Immature natural killer cell (primary cell): ENCODE measurements around the gene SELENOK. TPM values are rescaled to one million over a fixed set of nuclear protein-coding genes. Genes with fewer than 3 reads are reported as not detected.

Experiments used
- DNase-seq, 3 donors: peaks; one replicate each; pipeline ENCODE4 v3.0.0; 2022; ENCODE audit warnings: mixed read lengths in 1 of 3
- H3K27ac Mint-ChIP-seq, 6 donors: one replicate each; pipeline ENCODE4 v1.8.0; 2020; ENCODE audit warnings: mixed read lengths in 6 of 6, mild to moderate bottlenecking in 5 of 6, inconsistent platforms in 4 of 6, moderate library complexity in 3 of 6
- H3K27me3 Mint-ChIP-seq, 3 donors: one replicate each; pipeline ENCODE4 v1.8.0; 2020 to 2021; ENCODE audit warnings: low read depth in 3 of 3, mild to moderate bottlenecking in 3 of 3, mixed read lengths in 3 of 3, moderate library complexity in 3 of 3, inconsistent platforms in 1 of 3
- H3K36me3 Mint-ChIP-seq, 3 donors: one replicate each; pipeline ENCODE4 v1.8.0; 2020; ENCODE audit warnings: mixed read lengths in 3 of 3, inconsistent platforms in 2 of 3, mild to moderate bottlenecking in 2 of 3
- H3K4me1 Mint-ChIP-seq, 2 donors: one replicate each; pipeline ENCODE4 v1.8.0; 2020; ENCODE audit warnings: inconsistent platforms in 2 of 2, mild to moderate bottlenecking in 2 of 2, mixed read lengths in 2 of 2, moderate library complexity in 1 of 2
- H3K4me3 Mint-ChIP-seq, 5 donors: one replicate each; pipeline ENCODE4 v1.8.0; 2020; ENCODE audit warnings: mild to moderate bottlenecking in 5 of 5, mixed read lengths in 5 of 5, inconsistent platforms in 3 of 5, moderate library complexity in 3 of 5
- H3K9me3 Mint-ChIP-seq, 6 donors: one replicate each; pipeline ENCODE4 v1.8.0; 2020; ENCODE audit warnings: mild to moderate bottlenecking in 6 of 6, mixed read lengths in 6 of 6, inconsistent platforms in 4 of 6, moderate library complexity in 3 of 6
- polyA plus RNA-seq, 3 donors: library from polyadenylated mRNA; unstranded; fragments of 300-500 nt; fragmentation: Illumina TruSeq; gene quantifications; one replicate each; pipeline ENCODE4 v1.2.3, GENCODE V29; 2021

SELENOK gene
- polyA plus RNA-seq, 3 donors from 2014 or later: 140 to 207 (median 188) TPM

GRCh38 chr3:53865732-53866499 is 25.7 kb downstream of the SELENOK start:
- peaks cover 14 to 45% (median 27%) of the 10 kb centered on the region in 3 donors for H3K36me3 Mint-ChIP-seq

GRCh38 chr3:53863145-53863544 is 28.5 kb downstream of the SELENOK start:
- Mint-ChIP-seq H3K4me3 (no peak overlapping the region), H3K27ac (no peak overlapping the region), H3K36me3 (peaks cover 16 to 34% (median 23%) of the 10 kb centered on the region in 3 donors)

More at GRCh38 chr3:53865732-53866499, 25.7 kb downstream of the SELENOK start:
- Mint-ChIP-seq H3K4me3 (no peak overlapping the region), H3K9me3 (no peaks in the 10 kb centered on the region), H3K27ac (no peak overlapping the region), H3K4me1 (peaks cover 2 to 10% of the 10 kb centered on the region in 2 donors), H3K27me3 (peaks cover 0 to 2% (median 0%) of the 10 kb centered on the region in 3 donors)
- no peak for DNase-seq

GRCh38 chr3:53862241-53862640 is 29.4 kb downstream of the SELENOK start:
- Mint-ChIP-seq H3K4me3 (no peak overlapping the region), H3K9me3 (no peaks in the 10 kb centered on the region), H3K36me3 (peaks cover 16 to 28% (median 18%) of the 10 kb centered on the region in 3 donors), H3K27ac (peak overlapping the region in 1 of 6 donors; percentile 7), H3K4me1 (peaks cover 0 to 1% of the 10 kb centered on the region in 2 donors), H3K27me3 (peaks cover 0 to 5% (median 0%) of the 10 kb centered on the region in 3 donors)
- no peak for DNase-seq

More at GRCh38 chr3:53863145-53863544, 28.5 kb downstream of the SELENOK start:
- Mint-ChIP-seq H3K27me3 (peaks cover 0 to 2% (median 0%) of the 10 kb centered on the region in 3 donors), H3K9me3 (no peaks in the 10 kb centered on the region), H3K4me1 (peaks cover 0 to 7% of the 10 kb centered on the region in 2 donors)
- DNase-seq: no peak

- Mint-ChIP-seq H3K27ac (no peak overlapping the region), H3K9me3 (no peaks in the 10 kb centered on the region), H3K36me3 (peaks cover 16 to 22% (median 18%) of the 10 kb centered on the region in 3 donors), H3K27me3 (peaks cover 0 to 5% (median 0%) of the 10 kb centered on the region in 3 donors), H3K4me1 (peaks cover 0 to 1% of the 10 kb centered on the region in 2 donors), H3K4me3 (no peak overlapping the region)
- no peak for DNase-seq
These were observed 31.5 kb downstream of the SELENOK start for GRCh38 chr3:53860196-53860595.

GRCh38 chr3:53859178-53859577 is 32.5 kb downstream of the SELENOK start:
- peaks cover 0 to 1% of the 10 kb centered on the region in 2 donors for H3K4me1 Mint-ChIP-seq
- peak overlapping the region in 2 of 6 donors; percentile 16 to 18 for H3K27ac Mint-ChIP-seq
- H3K36me3 Mint-ChIP-seq: peaks cover 10 to 16% (median 14%) of the 10 kb centered on the region in 3 donors
- DNase-seq: no peak
- H3K4me3 Mint-ChIP-seq: no peak overlapping the region
- peaks cover 0 to 5% (median 0%) of the 10 kb centered on the region in 3 donors for H3K27me3 Mint-ChIP-seq
- H3K9me3 Mint-ChIP-seq: no peaks in the 10 kb centered on the region

GRCh38 chr3:53858096-53858741 is 33.4 kb downstream of the SELENOK start:
- Mint-ChIP-seq H3K36me3 (peaks cover 9 to 16% (median 10%) of the 10 kb centered on the region in 3 donors), H3K4me3 (no peak overlapping the region), H3K4me1 (peaks cover 0 to 1% of the 10 kb centered on the region in 2 donors), H3K27me3 (peaks cover 0 to 5% (median 0%) of the 10 kb centered on the region in 3 donors), H3K9me3 (no peaks in the 10 kb centered on the region), H3K27ac (peak overlapping the region in 1 of 6 donors; percentile 53)
- DNase-seq: no peak

GRCh38 chr3:53856964-53857363 is 34.7 kb downstream of the SELENOK start:
- Mint-ChIP-seq H3K27ac (no peak overlapping the region), H3K9me3 (no peaks in the 10 kb centered on the region), H3K36me3 (peaks cover 6 to 13% (median 6%) of the 10 kb centered on the region in 3 donors), H3K27me3 (peaks cover 0 to 5% (median 0%) of the 10 kb centered on the region in 3 donors), H3K4me3 (no peak overlapping the region), H3K4me1 (peaks cover 0 to 1% of the 10 kb centered on the region in 2 donors)
- DNase-seq: no peak

- Mint-ChIP-seq H3K27me3 (peaks cover 6 to 10% (median 10%) of the 10 kb centered on the region in 3 donors), H3K4me3 (no peak overlapping the region), H3K27ac (no peak overlapping the region), H3K36me3 (no peaks in the 10 kb centered on the region), H3K9me3 (no peaks in the 10 kb centered on the region), H3K4me1 (peaks cover 6 to 8% of the 10 kb centered on the region in 2 donors)
- DNase-seq: no peak
These were observed 40.8 kb downstream of the SELENOK start for GRCh38 chr3:53850895-53851294.

GRCh38 chr3:53849916-53850315 is 41.7 kb downstream of the SELENOK start:
- peaks cover 6 to 13% of the 10 kb centered on the region in 2 donors for H3K4me1 Mint-ChIP-seq
- peaks cover 6 to 13% (median 10%) of the 10 kb centered on the region in 3 donors for H3K27me3 Mint-ChIP-seq
- H3K27ac Mint-ChIP-seq: no peak overlapping the region
- no peaks in the 10 kb centered on the region for H3K9me3 Mint-ChIP-seq
- no peaks in the 10 kb centered on the region for H3K36me3 Mint-ChIP-seq
- DNase-seq: no peak
- no peak overlapping the region for H3K4me3 Mint-ChIP-seq

- Mint-ChIP-seq H3K36me3 (no peaks in the 10 kb centered on the region), H3K27ac (no peak overlapping the region), H3K27me3 (peaks cover 6 to 24% (median 13%) of the 10 kb centered on the region in 3 donors), H3K4me1 (peaks cover 6 to 13% of the 10 kb centered on the region in 2 donors), H3K4me3 (peak overlapping the region; percentile 38 to 69 (median 61)), H3K9me3 (no peaks in the 10 kb centered on the region)
- no peak for DNase-seq
These were observed 44.9 kb downstream of the SELENOK start for GRCh38 chr3:53846851-53847155.

- no peaks in the 10 kb centered on the region for H3K36me3 Mint-ChIP-seq
- no peaks in the 10 kb centered on the region for H3K9me3 Mint-ChIP-seq
These were observed 45.4 kb downstream of the SELENOK start, which contains the start of the genes CHDH and IL17RB for GRCh38 chr3:53846134-53846850. CHDH (minus strand) TSS chr3:53846419; CDS start chr3:53824008, 22,411 bp downstream. IL17RB (plus strand) TSS chr3:53846568; CDS start chr3:53846589, 21 bp downstream.

GRCh38 chr3:53845881-53846133 is 45.9 kb downstream of the SELENOK start:
- DNase-seq: no peak
- peaks cover 4 to 24% (median 13%) of the 10 kb centered on the region in 3 donors for H3K27me3 Mint-ChIP-seq
- H3K4me1 Mint-ChIP-seq: peaks cover 6 to 13% of the 10 kb centered on the region in 2 donors
- peak overlapping the region in 3 of 5 donors; percentile 15 to 51 (median 39) for H3K4me3 Mint-ChIP-seq
- no peaks in the 10 kb centered on the region for H3K36me3 Mint-ChIP-seq
- no peaks in the 10 kb centered on the region for H3K9me3 Mint-ChIP-seq
- H3K27ac Mint-ChIP-seq: no peak overlapping the region

More at GRCh38 chr3:53846134-53846850, 45.4 kb downstream of the SELENOK start, which contains the start of the genes CHDH and IL17RB:
- H3K4me3 Mint-ChIP-seq: peak within 1 kb of the TSS; percentile 38 to 69 (median 61)
- peaks cover 6 to 13% of the 10 kb centered on the region in 2 donors for H3K4me1 Mint-ChIP-seq
- no peak within 1 kb of the TSS for H3K27ac Mint-ChIP-seq
- H3K27me3 Mint-ChIP-seq: peaks cover 5 to 24% (median 13%) of the 10 kb centered on the region in 3 donors
- no peak for DNase-seq

- H3K36me3 Mint-ChIP-seq: no peaks in the 10 kb centered on the region
- peak overlapping the region in 3 of 5 donors; percentile 15 to 51 (median 39) for H3K4me3 Mint-ChIP-seq
- H3K27me3 Mint-ChIP-seq: peaks cover 4 to 24% (median 13%) of the 10 kb centered on the region in 3 donors
- no peaks in the 10 kb centered on the region for H3K9me3 Mint-ChIP-seq
- peaks cover 6 to 13% of the 10 kb centered on the region in 2 donors for H3K4me1 Mint-ChIP-seq
- no peak overlapping the region for H3K27ac Mint-ChIP-seq
- DNase-seq: no peak
These were observed 46.4 kb downstream of the SELENOK start for GRCh38 chr3:53845103-53845880.
